ENCODE results near the gene PGAP6. TPM values are rescaled to one million over a fixed set of nuclear protein-coding genes. Genes with fewer than 3 reads are reported as not detected.

PGAP6 gene
- total and polyA plus RNA-seq, 2 of the 13 experiments (the other 11 are each of a cell fraction or from before 2014, with no cell fraction given): 52.7 to 136 TPM

DNA sequence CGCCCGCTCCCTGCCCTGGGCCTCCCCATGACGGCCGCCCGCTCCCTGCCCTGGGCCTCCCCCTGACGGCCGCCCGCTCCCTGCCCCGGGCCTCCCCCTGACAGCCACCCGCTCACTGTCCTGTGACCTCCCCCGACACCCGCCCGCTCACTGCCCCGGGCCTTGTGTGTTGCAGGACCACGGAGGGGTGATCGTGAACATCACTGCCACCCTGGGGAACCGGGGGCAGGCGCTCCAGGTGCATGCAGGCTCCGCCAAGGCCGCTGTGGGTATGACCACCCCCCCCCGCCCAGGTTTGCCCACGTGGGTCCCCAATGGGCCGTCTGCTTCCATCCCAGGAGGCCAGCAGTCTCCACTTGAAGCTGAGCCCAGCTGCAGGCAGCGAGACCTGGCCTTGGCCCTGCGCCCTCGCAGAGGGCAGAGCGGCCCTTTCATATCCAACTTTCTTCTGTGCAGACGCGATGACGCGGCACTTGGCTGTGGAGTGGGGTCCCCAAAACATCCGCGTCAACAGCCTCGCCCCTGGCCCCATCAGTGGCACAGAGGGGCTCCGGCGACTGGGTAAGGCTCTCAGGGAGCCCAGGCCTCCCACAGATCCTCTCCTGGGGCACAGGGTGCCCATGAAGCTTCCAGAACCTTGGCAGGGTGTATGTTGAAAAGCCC is 28.9 kb upstream of the PGAP6 start:
- 100% methylated on average over 11 of the region's 36 CpGs for WGBS (ENCODE audit: low lambda C conversion rate)
- ATAC-seq (no peak), FAIRE-seq (no peak), DNase-seq (ENCODE audit: low spot score) (no peak)
- Histone ChIP-seq H3K4me1 (ENCODE audit: insufficient read depth, low read length) (peaks cover 21% of the 10 kb centered on the region), H2AFZ (ENCODE audit: low read length) (no peak overlapping the region), H4K20me1 (ENCODE audit: insufficient read depth, low read length) (no peaks in the 10 kb centered on the region), H3K27ac (ENCODE audit: extremely low read length, insufficient read depth, low read length) (no peak overlapping the region), H3K79me2 (ENCODE audit: insufficient read depth, low read length) (no peaks in the 10 kb centered on the region), H3K4me3 (replicated peaks in 1 of 3; ENCODE audit: insufficient read depth in 1 of 3, low read depth in 2 of 3, low read length in 3 of 3) (no peak overlapping the region), H3K27me3 (ENCODE audit: control insufficient read depth in 1 of 2, insufficient read depth in 2 of 2, low read length in 2 of 2) (no peaks in the 10 kb centered on the region), H3K4me2 (ENCODE audit: low read depth, low read length) (no peak overlapping the region), H3K9ac (ENCODE audit: insufficient read depth, low read depth, low read length) (no peak overlapping the region), H3K9me3 (ENCODE audit: low read length) (no peaks in the 10 kb centered on the region), H3K36me3 (replicated peaks in 1 of 2; ENCODE audit: control insufficient read depth in 1 of 2, insufficient read depth in 2 of 2, low read length in 2 of 2) (peaks cover 4 to 11% of the 10 kb centered on the region in 2 experiments; a peak in 4 of 5 replicates)
- TF ChIP-seq, protein P1, sequence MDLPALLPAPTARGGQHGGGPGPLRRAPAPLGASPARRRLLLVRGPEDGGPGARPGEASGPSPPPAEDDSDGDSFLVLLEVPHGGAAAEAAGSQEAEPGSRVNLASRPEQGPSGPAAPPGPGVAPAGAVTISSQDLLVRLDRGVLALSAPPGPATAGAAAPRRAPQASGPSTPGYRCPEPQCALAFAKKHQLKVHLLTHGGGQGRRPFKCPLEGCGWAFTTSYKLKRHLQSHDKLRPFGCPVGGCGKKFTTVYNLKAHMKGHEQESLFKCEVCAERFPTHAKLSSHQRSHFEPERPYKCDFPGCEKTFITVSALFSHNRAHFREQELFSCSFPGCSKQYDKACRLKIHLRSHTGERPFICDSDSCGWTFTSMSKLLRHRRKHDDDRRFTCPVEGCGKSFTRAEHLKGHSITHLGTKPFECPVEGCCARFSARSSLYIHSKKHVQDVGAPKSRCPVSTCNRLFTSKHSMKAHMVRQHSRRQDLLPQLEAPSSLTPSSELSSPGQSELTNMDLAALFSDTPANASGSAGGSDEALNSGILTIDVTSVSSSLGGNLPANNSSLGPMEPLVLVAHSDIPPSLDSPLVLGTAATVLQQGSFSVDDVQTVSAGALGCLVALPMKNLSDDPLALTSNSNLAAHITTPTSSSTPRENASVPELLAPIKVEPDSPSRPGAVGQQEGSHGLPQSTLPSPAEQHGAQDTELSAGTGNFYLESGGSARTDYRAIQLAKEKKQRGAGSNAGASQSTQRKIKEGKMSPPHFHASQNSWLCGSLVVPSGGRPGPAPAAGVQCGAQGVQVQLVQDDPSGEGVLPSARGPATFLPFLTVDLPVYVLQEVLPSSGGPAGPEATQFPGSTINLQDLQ (CRISPR knock-in tag; IDR thresholded peaks at IDR 0.05): no peak
- TF ChIP-seq POLR2A (IDR thresholded peaks at IDR 0.05; ENCODE audit: insufficient read depth in 1 of 2, low read depth in 2 of 2, low read length in 2 of 2): 0 out of 4 replicates have a peak, but pooled peaks of 1 of the 2 experiments have one; percentile 36
- peak; percentile 63 for TF ChIP-seq RBFOX2 (IDR thresholded peaks at IDR 0.05; ENCODE audit: low read depth, low read length)
- TF ChIP-seq, protein P2, sequence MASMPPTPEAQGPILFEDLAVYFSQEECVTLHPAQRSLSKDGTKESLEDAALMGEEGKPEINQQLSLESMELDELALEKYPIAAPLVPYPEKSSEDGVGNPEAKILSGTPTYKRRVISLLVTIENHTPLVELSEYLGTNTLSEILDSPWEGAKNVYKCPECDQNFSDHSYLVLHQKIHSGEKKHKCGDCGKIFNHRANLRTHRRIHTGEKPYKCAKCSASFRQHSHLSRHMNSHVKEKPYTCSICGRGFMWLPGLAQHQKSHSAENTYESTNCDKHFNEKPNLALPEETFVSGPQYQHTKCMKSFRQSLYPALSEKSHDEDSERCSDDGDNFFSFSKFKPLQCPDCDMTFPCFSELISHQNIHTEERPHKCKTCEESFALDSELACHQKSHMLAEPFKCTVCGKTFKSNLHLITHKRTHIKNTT (CRISPR knock-in tag; IDR thresholded peaks at IDR 0.05): no peak
- no peak for TF ChIP-seq ZNF232 (CRISPR knock-in tag; IDR thresholded peaks at IDR 0.05; ENCODE audit: borderline replicate concordance)
- TF ChIP-seq, protein P3, sequence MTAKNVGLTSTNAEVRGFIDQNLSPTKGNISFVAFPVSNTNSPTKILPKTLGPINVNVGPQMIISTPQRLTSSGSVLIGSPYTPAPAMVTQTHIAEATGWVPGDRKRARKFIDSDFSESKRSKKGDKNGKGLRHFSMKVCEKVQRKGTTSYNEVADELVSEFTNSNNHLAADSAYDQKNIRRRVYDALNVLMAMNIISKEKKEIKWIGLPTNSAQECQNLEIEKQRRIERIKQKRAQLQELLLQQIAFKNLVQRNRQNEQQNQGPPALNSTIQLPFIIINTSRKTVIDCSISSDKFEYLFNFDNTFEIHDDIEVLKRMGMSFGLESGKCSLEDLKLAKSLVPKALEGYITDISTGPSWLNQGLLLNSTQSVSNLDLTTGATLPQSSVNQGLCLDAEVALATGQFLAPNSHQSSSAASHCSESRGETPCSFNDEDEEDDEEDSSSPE (CRISPR knock-in tag; IDR thresholded peaks at IDR 0.05): no peak
- TF ChIP-seq, protein P4, sequence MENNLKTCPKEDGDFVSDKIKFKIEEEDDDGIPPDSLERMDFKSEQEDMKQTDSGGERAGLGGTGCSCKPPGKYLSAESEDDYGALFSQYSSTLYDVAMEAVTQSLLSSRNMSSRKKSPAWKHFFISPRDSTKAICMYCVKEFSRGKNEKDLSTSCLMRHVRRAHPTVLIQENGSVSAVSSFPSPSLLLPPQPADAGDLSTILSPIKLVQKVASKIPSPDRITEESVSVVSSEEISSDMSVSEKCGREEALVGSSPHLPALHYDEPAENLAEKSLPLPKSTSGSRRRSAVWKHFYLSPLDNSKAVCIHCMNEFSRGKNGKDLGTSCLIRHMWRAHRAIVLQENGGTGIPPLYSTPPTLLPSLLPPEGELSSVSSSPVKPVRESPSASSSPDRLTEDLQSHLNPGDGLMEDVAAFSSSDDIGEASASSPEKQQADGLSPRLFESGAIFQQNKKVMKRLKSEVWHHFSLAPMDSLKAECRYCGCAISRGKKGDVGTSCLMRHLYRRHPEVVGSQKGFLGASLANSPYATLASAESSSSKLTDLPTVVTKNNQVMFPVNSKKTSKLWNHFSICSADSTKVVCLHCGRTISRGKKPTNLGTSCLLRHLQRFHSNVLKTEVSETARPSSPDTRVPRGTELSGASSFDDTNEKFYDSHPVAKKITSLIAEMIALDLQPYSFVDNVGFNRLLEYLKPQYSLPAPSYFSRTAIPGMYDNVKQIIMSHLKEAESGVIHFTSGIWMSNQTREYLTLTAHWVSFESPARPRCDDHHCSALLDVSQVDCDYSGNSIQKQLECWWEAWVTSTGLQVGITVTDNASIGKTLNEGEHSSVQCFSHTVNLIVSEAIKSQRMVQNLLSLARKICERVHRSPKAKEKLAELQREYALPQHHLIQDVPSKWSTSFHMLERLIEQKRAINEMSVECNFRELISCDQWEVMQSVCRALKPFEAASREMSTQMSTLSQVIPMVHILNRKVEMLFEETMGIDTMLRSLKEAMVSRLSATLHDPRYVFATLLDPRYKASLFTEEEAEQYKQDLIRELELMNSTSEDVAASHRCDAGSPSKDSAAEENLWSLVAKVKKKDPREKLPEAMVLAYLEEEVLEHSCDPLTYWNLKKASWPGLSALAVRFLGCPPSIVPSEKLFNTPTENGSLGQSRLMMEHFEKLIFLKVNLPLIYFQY (CRISPR knock-in tag; IDR thresholded peaks at IDR 0.05; ENCODE audit: borderline replicate concordance): no peak
- peak; percentile 75 for TF ChIP-seq AGO2 (optimal IDR thresholded peaks at IDR 0.05; ENCODE audit: low read depth, low read length)
- in situ Hi-C loops (cut with HindIII; ENCODE audit: extremely low pct_ligation_motif_present, low pct_unique_long_range_greater_than_20kb): no loop called here
- CTCF ChIA-PET (ENCODE audit: low intra/inter-chr PET ratio, low total read pairs): no interaction called here
- intact Hi-C loops (cut with micrococcal nuclease; ENCODE audit: unreplicated experiment): no loop called here
- POLR2A ChIA-PET: interaction anchor here (0.9 kb wide), 1 partner anchor 15 kb away, joined by 3 read pairs; the partner anchor contains the start of gene RAB11FIP3
- no TSS peak for BruUV-seq (replicated peaks)
